ENCODE measurements around the gene LIPI.
"Not testable (repeated sequence)": the region's sequence is repeated elsewhere in the genome, so short reads cannot be mapped to it uniquely, and the experiment has no call there.

The LIPI gene

DNA sequence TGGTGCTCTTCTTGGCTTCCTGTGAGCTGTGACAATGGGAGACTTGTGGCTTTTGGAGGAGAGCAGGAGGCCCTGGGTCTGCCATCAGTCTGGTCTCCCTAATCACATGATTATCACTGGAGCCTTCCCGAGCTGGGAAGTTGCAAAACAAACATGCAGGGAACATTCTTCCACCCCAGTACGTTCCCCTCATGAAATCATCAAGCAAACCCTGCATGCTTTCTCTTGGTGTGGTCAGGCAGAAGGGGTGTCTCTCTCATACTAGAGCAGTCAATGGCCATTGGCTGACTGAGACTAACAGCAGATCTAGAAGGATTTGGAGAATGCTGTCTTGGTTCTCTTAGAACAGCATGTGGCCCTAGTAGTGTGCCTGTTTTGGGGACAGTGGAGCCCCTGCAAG is 111.2 kb downstream of the LIPI start:
- TF ChIP-seq, protein P1, sequence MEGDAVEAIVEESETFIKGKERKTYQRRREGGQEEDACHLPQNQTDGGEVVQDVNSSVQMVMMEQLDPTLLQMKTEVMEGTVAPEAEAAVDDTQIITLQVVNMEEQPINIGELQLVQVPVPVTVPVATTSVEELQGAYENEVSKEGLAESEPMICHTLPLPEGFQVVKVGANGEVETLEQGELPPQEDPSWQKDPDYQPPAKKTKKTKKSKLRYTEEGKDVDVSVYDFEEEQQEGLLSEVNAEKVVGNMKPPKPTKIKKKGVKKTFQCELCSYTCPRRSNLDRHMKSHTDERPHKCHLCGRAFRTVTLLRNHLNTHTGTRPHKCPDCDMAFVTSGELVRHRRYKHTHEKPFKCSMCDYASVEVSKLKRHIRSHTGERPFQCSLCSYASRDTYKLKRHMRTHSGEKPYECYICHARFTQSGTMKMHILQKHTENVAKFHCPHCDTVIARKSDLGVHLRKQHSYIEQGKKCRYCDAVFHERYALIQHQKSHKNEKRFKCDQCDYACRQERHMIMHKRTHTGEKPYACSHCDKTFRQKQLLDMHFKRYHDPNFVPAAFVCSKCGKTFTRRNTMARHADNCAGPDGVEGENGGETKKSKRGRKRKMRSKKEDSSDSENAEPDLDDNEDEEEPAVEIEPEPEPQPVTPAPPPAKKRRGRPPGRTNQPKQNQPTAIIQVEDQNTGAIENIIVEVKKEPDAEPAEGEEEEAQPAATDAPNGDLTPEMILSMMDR (IDR thresholded peaks at IDR 0.05; ENCODE audit: extremely low read depth, insufficient read depth, missing control alignments), result no peak
- no peak for DNase-seq (ENCODE audit: low spot score)
- in situ Hi-C loops (cut with MboI; ENCODE audit: low pct_unique_long_range_greater_than_20kb, low sequenced_read_pairs, unreplicated experiment), result no loop called here

DNA sequence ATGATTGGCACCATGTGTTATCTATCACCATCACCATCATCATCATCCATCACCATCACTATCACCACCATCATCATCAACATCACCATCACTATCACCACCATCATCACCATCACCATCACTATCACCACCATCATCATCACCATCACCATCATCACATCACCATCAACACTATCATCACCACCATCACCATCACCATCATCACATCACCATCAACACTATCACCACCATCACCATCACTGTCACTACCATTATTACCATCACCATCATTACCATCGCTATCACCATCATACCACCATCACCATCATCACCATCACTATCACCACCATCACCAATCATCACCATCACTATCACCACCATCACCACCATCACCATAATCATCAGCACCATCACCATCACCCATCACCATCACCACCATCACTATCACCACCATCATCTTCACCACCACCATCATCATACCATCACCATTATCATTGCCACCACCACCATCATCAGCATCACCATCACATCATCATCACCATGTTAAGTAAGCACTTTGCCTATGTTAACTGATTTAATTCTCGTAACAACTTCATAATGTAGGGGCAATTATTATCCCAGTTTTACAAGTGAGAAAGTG is 112.8 kb downstream of the LIPI start:
- TF ChIP-seq, protein P1 (IDR thresholded peaks at IDR 0.05; ENCODE audit: extremely low read depth, insufficient read depth, missing control alignments), result no peak
- in situ Hi-C loops (cut with MboI; ENCODE audit: low pct_unique_long_range_greater_than_20kb, low sequenced_read_pairs, unreplicated experiment), result no loop called here
- DNase-seq (ENCODE audit: low spot score), result no peak

DNA sequence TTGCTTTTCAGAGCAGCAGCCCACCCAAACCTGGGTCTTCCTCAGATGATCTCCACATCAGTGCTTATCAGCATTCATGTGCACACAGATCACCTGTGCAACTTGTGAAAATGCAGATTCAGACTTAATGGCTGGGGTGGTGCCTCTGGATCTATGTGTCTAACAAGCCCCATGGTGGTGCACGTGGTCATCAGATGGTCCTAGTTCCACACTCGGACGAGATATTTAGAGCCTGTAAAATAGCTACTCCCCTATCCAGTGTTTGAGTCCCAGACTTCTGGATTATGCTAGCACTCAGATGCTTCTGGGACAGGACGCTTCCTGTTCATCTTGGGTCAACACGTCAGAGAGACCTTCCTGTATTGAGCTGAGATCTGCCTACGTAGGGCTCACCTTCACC is 114.2 kb downstream of the LIPI start:
- no peak for DNase-seq (ENCODE audit: low spot score)
- TF ChIP-seq, protein P1 (IDR thresholded peaks at IDR 0.05; ENCODE audit: extremely low read depth, insufficient read depth, missing control alignments), result no peak
- in situ Hi-C loops (cut with MboI; ENCODE audit: low pct_unique_long_range_greater_than_20kb, low sequenced_read_pairs, unreplicated experiment), result no loop called here

DNA sequence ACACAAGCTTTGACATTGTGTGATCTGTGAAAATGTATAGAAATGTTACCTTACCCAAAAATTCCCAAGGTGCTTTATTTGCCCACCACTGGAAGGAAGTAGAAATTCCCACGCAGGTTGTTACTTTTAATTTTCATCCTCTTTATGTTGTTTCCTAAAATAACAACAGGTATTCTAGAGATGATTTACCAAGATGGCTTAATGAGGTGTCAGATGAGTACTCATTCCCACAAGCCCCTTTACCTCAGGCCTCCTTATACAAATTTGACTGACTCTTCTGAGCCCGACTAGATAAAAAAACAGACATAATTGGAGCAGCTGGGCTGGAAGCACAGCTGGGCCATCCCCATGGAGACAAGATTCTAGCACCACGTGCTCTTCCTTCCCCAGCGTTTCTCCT is 114.6 kb downstream of the LIPI start:
- DNase-seq (ENCODE audit: low spot score), result no peak
- TF ChIP-seq, protein P1 (IDR thresholded peaks at IDR 0.05; ENCODE audit: extremely low read depth, insufficient read depth, missing control alignments), result no peak
- in situ Hi-C loops (cut with MboI; ENCODE audit: low pct_unique_long_range_greater_than_20kb, low sequenced_read_pairs, unreplicated experiment), result no loop called here

DNA sequence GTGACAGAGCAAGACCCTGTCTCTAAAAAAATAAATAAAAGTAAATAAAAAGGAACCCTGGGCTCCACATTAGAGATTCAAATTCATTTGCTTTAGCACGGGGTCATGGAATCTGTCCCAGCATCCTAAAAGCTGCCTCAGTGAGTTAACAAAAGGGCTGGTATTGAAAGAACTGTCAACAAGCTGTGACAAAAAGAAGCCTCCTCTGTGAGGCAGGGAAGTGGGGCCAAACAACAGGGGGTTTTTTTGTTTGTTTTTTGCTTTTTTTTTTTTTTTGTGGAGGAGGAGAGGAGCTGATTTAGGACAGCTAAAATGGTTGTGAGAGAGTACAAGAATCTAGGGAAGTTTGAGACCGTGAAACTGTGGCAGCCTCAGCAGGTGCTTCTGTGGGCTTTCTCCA is 115.7 kb downstream of the LIPI start:
- TF ChIP-seq, protein P1 (IDR thresholded peaks at IDR 0.05; ENCODE audit: extremely low read depth, insufficient read depth, missing control alignments), result no peak
- in situ Hi-C loops (cut with MboI; ENCODE audit: low pct_unique_long_range_greater_than_20kb, low sequenced_read_pairs, unreplicated experiment), result no loop called here
- no peak for DNase-seq (ENCODE audit: low spot score)

DNA sequence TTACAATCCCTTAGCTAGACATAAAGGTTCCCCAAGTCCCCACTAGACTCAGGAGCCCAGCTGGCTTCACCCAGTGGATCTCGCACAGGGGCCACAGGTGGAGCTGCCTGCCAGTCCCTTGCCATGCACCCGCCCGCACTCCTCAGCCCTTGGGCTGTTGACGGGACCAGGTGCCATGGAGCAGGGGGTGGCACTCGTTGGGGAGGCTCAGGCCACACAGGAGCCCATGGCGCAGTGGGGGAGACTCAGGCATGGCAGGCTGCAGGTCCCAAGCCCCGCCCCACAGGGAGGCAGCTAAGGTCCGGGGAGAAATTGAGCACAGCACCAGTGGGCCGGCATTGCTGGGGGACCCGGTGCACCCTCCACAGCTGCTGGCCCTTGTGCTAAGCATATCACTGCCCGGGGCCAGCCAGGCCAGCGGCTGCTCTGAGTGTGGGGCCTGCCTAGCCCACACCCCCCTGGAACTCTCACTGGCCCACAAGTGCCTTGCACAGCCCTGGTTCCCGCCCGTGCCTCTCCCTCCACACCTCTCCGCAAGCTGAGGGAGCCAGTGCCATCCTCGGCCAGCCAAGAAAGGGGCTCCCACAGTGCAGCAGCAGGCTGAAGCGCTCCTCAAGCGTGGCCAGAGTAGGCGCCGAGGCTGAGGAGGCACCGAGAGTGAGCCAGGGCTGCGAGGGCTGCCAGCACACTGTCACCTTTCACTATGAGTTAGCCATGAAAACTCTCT is 117.8 kb downstream of the LIPI start:
- in situ Hi-C loops (cut with MboI; ENCODE audit: low pct_unique_long_range_greater_than_20kb, low sequenced_read_pairs, unreplicated experiment), result no loop called here
- DNase-seq (ENCODE audit: low spot score), result no peak
- TF ChIP-seq, protein P1 (IDR thresholded peaks at IDR 0.05; ENCODE audit: extremely low read depth, insufficient read depth, missing control alignments), result no peak

DNA sequence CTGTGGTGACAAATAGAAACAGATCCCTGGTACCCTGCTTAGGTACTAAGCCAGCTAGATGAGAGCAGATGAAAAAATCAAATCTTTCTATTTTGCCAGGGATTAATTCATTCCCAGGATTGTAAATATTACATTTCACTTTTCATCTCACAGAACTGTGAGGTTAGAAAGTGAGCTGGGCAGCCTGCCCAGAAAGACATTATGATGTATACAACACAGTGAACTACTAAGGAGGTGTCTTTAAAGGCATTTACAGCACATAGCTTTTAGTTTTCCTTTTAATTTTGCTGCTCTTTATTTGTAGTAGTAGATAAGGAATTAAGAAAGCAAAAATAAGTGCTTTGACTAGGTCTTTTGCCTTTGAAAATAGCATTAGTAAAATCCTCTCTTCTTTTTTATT is 120.6 kb downstream of the LIPI start:
- DNase-seq (ENCODE audit: low spot score); in situ Hi-C loops (cut with MboI; ENCODE audit: low pct_unique_long_range_greater_than_20kb, low sequenced_read_pairs, unreplicated experiment): not testable (repeated sequence)

Measured in GM13977 (cell line).